Stimulated activated CD4-positive, alpha-beta T cell treated with anti-CD3 and anti-CD28 coated beads, Interleukin-12 subunit alpha, Interleukin-12 subunit beta, amount 100 ng/mL, for 4 hours (primary cell): ENCODE data around the gene HSPA12A.

Experiments
- DNase-seq: peaks from one replicate; pipeline ENCODE4 v3.0.0-alpha.2; 2020

Gene HSPA12A

GRCh38 chr10:116688741-116689495 is 53.4 kb downstream of the HSPA12A start:
- no peak for DNase-seq

GRCh38 chr10:116688241-116688711 is 54.1 kb downstream of the HSPA12A start:
- DNase-seq: no peak

- no peak for DNase-seq
Observed at GRCh38 chr10:116687633-116688032, 54.7 kb downstream of the HSPA12A start.

- no peak for DNase-seq
Observed at GRCh38 chr10:116686632-116687031, 55.7 kb downstream of the HSPA12A start.

- no peak for DNase-seq
Observed at GRCh38 chr10:116685807-116686206, 56.6 kb downstream of the HSPA12A start.

- no peak for DNase-seq
Observed at GRCh38 chr10:116684781-116685180, 57.6 kb downstream of the HSPA12A start.

- DNase-seq: no peak
Observed at GRCh38 chr10:116683821-116684220, 58.5 kb downstream of the HSPA12A start.

GRCh38 chr10:116683166-116683565 is 59.2 kb downstream of the HSPA12A start:
- no peak for DNase-seq

GRCh38 chr10:116679351-116679750 is 63.0 kb downstream of the HSPA12A start:
- DNase-seq: no peak

- no peak for DNase-seq
Observed at GRCh38 chr10:116676633-116677032, 65.7 kb downstream of the HSPA12A start.

- no peak for DNase-seq
Observed at GRCh38 chr10:116676118-116676517, 66.2 kb downstream of the HSPA12A start.

GRCh38 chr10:116674901-116675423 is 67.4 kb downstream of the HSPA12A start:
- DNase-seq: no peak

- DNase-seq: no peak
Observed at GRCh38 chr10:116673866-116674265, 68.5 kb downstream of the HSPA12A start.

GRCh38 chr10:116672891-116673290 is 69.5 kb downstream of the HSPA12A start:
- no peak for DNase-seq

GRCh38 chr10:116671274-116671926 is 71.0 kb downstream of the HSPA12A start:
- no peak for DNase-seq

- no peak for DNase-seq
Observed at GRCh38 chr10:116670706-116671105, 71.7 kb downstream of the HSPA12A start.

- no peak for DNase-seq
Observed at GRCh38 chr10:116669832-116670644, 72.3 kb downstream of the HSPA12A start.

GRCh38 chr10:116669080-116669479 is 73.3 kb downstream of the HSPA12A start:
- no peak for DNase-seq

- DNase-seq: no peak
Observed at GRCh38 chr10:116668446-116668845, 73.9 kb downstream of the HSPA12A start.

GRCh38 chr10:116668018-116668417 is 74.3 kb downstream of the HSPA12A start:
- no peak for DNase-seq

GRCh38 chr10:116667484-116667883 is 74.9 kb downstream of the HSPA12A start:
- DNase-seq: no peak

- DNase-seq: no peak
Observed at GRCh38 chr10:116665541-116666125, 76.7 kb downstream of the HSPA12A start.

GRCh38 chr10:116664631-116665030 is 77.7 kb downstream of the HSPA12A start:
- DNase-seq: no peak
